WTC11 (cell line): ENCODE data around the gene GJA4. TPM values are rescaled to one million over a fixed set of nuclear protein-coding genes. Genes with fewer than 3 reads are reported as not detected.
A peak's percentile ranks its signal among the peaks of the same experiment; 100 is the strongest.

Source experiments
- ATAC-seq: fragments of 200-7000 bp; cut with Tn5 transposase; 2 replicates; pipeline ENCODE4 v1.10.0; 2021; ENCODE audit warnings: mild to moderate bottlenecking, moderate library complexity
- CTCF ChIA-PET: fragments of 300-600 bp; sonication (Branson Sonifier 250); formaldehyde crosslinking; loops from one replicate; lab custom pipeline; 2021; ENCODE audit warnings: antibody characterized with exemption; lab: Charles Lee
- POLR2A ChIA-PET: fragments of 350-600 bp; sonication (Branson Sonifier 250); formaldehyde crosslinking; loops from one replicate; lab custom pipeline; 2021; ENCODE audit warnings: antibody characterized with exemption; lab: Charles Lee
- DNase-seq: peaks from one replicate; pipeline ENCODE4 v3.0.0; 2021; ENCODE audit warnings: low spot score
- H3K27ac Mint-ChIP-seq: 2 replicates; pipeline ENCODE4 v1.8.0; 2021; ENCODE audit warnings: mixed read lengths
- H3K27me3 Mint-ChIP-seq: 2 replicates; pipeline ENCODE4 v1.8.0; 2021; ENCODE audit warnings: low read depth, mild to moderate bottlenecking, moderate library complexity, mixed read lengths
- H3K36me3 Mint-ChIP-seq: 2 replicates; pipeline ENCODE4 v1.8.0; 2021; ENCODE audit warnings: mixed read lengths
- H3K4me1 Mint-ChIP-seq: 2 replicates; pipeline ENCODE4 v1.8.0; 2022; ENCODE audit warnings: mixed read lengths
- H3K4me3 Mint-ChIP-seq: 2 replicates; pipeline ENCODE4 v1.8.0; 2021; ENCODE audit warnings: mild to moderate bottlenecking, moderate library complexity, mixed read lengths
- H3K9me3 Mint-ChIP-seq: 2 replicates; pipeline ENCODE4 v1.8.0; 2021; ENCODE audit warnings: mixed read lengths
- AFF4 ChIP-seq: sonication (generic); formaldehyde crosslinking; IDR thresholded peaks from 2 replicates; pipeline ENCODE4 v1.8.1; 2023; ENCODE audit warnings: mild to moderate bottlenecking, missing genetic modification reagents, borderline replicate concordance
- ATF1 ChIP-seq: sonication (generic); formaldehyde crosslinking; IDR thresholded peaks from 2 replicates; pipeline ENCODE4 v1.8.1; 2023; ENCODE audit warnings: mild to moderate bottlenecking, moderate library complexity, missing genetic modification reagents
- CTCF ChIP-seq: fragments of 200-600 bp; IDR thresholded peaks from 2 replicates; pipeline ENCODE4 v1.8.0; 2022; ENCODE audit warnings: antibody characterized with exemption
- EMX1 ChIP-seq: fragments of 250-450 bp; sonication (Bioruptor Pico); IDR thresholded peaks from 2 replicates; pipeline ENCODE4 v1.8.0; 2021; ENCODE audit warnings: mild to moderate bottlenecking
- GABPB1 ChIP-seq: sonication (generic); formaldehyde crosslinking; IDR thresholded peaks from 2 replicates; pipeline ENCODE4 v1.8.1; 2023; ENCODE audit warnings: mild to moderate bottlenecking, missing genetic modification reagents
- GRHL2 ChIP-seq: fragments of 250-450 bp; sonication (Bioruptor Pico); IDR thresholded peaks from 2 replicates; pipeline ENCODE4 v1.8.0; 2022; ENCODE audit warnings: mild to moderate bottlenecking, moderate library complexity; ENCODE audit not compliant: insufficient replicate concordance, severe bottlenecking
- JAZF1 ChIP-seq: fragments of 250-450 bp; sonication (Bioruptor Pico); IDR thresholded peaks from 2 replicates; pipeline ENCODE4 v1.9.0; 2021; ENCODE audit warnings: moderate library complexity, mild to moderate bottlenecking, inconsistent platforms
- NFATC4 ChIP-seq: fragments of 250-450 bp; sonication (Bioruptor Pico); IDR thresholded peaks from 2 replicates; pipeline ENCODE4 v1.9.0; 2021; ENCODE audit warnings: mild to moderate bottlenecking
- NR1H2 ChIP-seq: sonication (generic); formaldehyde crosslinking; IDR thresholded peaks from 2 replicates; pipeline ENCODE4 v1.9.0; 2021; ENCODE audit warnings: mild to moderate bottlenecking, moderate library complexity, missing genetic modification reagents
- SP1 ChIP-seq: sonication (generic); formaldehyde crosslinking; conservative IDR thresholded peaks from 2 replicates; pipeline ENCODE4 v1.8.1; 2022; ENCODE audit warnings: missing genetic modification reagents
- ZNF121 ChIP-seq: sonication (generic); formaldehyde crosslinking; IDR thresholded peaks from 2 replicates; pipeline ENCODE4 v1.8.0; 2023; ENCODE audit warnings: missing genetic modification reagents
- ZNF317 ChIP-seq: sonication (generic); formaldehyde crosslinking; IDR thresholded peaks from 2 replicates; pipeline ENCODE4 v1.8.1; 2023; ENCODE audit warnings: low read depth, mild to moderate bottlenecking, moderate library complexity, missing genetic modification reagents, borderline replicate concordance
- ZNF416 ChIP-seq: fragments of 250-450 bp; sonication (Bioruptor Pico); IDR thresholded peaks from 2 replicates; pipeline ENCODE4 v1.9.0; 2021; ENCODE audit warnings: mild to moderate bottlenecking, inconsistent platforms
- total RNA-seq: library from RNA; stranded (reverse); gene quantifications from 3 replicates; pipeline ENCODE4 v1.2.3, GENCODE V29; 2021
- TF ChIP-seq, protein P1 (sequence below): fragments of 250-450 bp; sonication (Bioruptor Pico); IDR thresholded peaks from 2 replicates; pipeline ENCODE4 v1.9.0; 2021; ENCODE audit warnings: moderate library complexity, mild to moderate bottlenecking, inconsistent platforms, borderline replicate concordance
- TF ChIP-seq, protein P2 (sequence below): sonication (generic); formaldehyde crosslinking; IDR thresholded peaks from 2 replicates; pipeline ENCODE4 v1.8.1; 2022; ENCODE audit warnings: low read depth, mild to moderate bottlenecking, moderate library complexity, missing genetic modification reagents, borderline replicate concordance
- TF ChIP-seq, protein P3 (sequence below): sonication (generic); formaldehyde crosslinking; IDR thresholded peaks from 2 replicates; pipeline ENCODE4 v1.8.1; 2023; ENCODE audit warnings: mild to moderate bottlenecking, missing genetic modification reagents

The GJA4 gene
- total RNA-seq, 1 experiment from 2014 or later: 1.0 TPM

DNA sequence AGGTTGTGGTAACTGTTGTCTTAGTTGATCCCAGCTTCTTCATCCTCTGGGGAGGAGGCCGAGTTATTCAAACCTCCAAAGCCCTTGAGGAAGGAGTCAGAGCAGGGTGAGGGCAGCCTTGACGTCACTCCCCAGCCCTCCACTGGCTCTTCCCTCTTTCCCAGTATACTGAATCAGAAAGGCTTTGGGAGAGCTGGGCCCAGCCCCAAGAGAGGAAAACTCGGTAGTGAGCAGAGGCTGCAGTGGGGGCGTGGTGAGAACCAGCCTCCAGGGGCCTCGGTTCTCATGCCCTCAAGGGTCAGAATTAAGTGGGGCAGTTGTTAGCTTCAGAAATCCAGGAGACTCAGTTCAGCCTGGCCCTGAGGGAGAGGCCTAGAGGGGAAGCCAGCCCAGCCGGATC lies 1.8 kb upstream of the GJA4 start:
- ATAC-seq: no peak
- no peak for TF ChIP-seq NR1H2
- TF ChIP-seq ZNF121 (CRISPR knock-in tag): no peak
- TF ChIP-seq ATF1 (CRISPR knock-in tag): no peak
- no peak for TF ChIP-seq GRHL2 (CRISPR knock-in tag)
- TF ChIP-seq, protein P1, sequence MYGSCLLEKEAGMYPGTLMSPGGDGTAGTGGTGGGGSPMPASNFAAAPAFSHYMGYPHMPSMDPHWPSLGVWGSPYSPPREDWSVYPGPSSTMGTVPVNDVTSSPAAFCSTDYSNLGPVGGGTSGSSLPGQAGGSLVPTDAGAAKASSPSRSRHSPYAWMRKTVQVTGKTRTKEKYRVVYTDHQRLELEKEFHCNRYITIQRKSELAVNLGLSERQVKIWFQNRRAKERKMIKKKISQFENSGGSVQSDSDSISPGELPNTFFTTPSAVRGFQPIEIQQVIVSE (CRISPR knock-in tag): no peak
- no peak for TF ChIP-seq JAZF1 (CRISPR knock-in tag)
- TF ChIP-seq, protein P2, sequence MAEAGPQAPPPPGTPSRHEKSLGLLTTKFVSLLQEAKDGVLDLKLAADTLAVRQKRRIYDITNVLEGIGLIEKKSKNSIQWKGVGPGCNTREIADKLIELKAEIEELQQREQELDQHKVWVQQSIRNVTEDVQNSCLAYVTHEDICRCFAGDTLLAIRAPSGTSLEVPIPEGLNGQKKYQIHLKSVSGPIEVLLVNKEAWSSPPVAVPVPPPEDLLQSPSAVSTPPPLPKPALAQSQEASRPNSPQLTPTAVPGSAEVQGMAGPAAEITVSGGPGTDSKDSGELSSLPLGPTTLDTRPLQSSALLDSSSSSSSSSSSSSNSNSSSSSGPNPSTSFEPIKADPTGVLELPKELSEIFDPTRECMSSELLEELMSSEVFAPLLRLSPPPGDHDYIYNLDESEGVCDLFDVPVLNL (CRISPR knock-in tag): no peak
- no peak for TF ChIP-seq GABPB1 (CRISPR knock-in tag)
- no peaks in the 10 kb centered on the region for H3K36me3 Mint-ChIP-seq
- no peaks in the 10 kb centered on the region for H3K9me3 Mint-ChIP-seq
- POLR2A ChIA-PET: no interaction called here
- no peak for DNase-seq
- H3K4me1 Mint-ChIP-seq: peaks cover 9% of the 10 kb centered on the region; the same call in 1 of the 2 replicates
- peaks cover 24% of the 10 kb centered on the region for H3K27me3 Mint-ChIP-seq
- no peak overlapping the region for H3K4me3 Mint-ChIP-seq
- H3K27ac Mint-ChIP-seq: no peak overlapping the region
- CTCF ChIA-PET: interaction anchor here (1.2 to 5.2 kb wide), 2 partner anchors 14 to 61 kb away, joined by 3 to 45 read pairs; no protein-coding TSS in a partner anchor

- ChIA-PET CTCF (interaction anchor here (1.2 to 5.2 kb wide), 2 partner anchors 60 to 67 kb away, joined by 5 to 45 read pairs; partner anchors contain the start of gene SMIM12), POLR2A (no interaction called here)
- peak; percentile 13 for ATAC-seq
- TF ChIP-seq AFF4 (CRISPR knock-in tag) (no peak), ZNF317 (no peak), ZNF121 (CRISPR knock-in tag) (peak; percentile 63; the same call in 1 of the 2 replicates)
- TF ChIP-seq, protein P3, sequence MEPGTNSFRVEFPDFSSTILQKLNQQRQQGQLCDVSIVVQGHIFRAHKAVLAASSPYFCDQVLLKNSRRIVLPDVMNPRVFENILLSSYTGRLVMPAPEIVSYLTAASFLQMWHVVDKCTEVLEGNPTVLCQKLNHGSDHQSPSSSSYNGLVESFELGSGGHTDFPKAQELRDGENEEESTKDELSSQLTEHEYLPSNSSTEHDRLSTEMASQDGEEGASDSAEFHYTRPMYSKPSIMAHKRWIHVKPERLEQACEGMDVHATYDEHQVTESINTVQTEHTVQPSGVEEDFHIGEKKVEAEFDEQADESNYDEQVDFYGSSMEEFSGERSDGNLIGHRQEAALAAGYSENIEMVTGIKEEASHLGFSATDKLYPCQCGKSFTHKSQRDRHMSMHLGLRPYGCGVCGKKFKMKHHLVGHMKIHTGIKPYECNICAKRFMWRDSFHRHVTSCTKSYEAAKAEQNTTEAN: no peak
- Mint-ChIP-seq H3K4me1 (peaks cover 19% of the 10 kb centered on the region), H3K27ac (no peak overlapping the region), H3K27me3 (peaks cover 27% of the 10 kb centered on the region), H3K4me3 (peak overlapping the region; percentile 70), H3K36me3 (no peaks in the 10 kb centered on the region), H3K9me3 (no peaks in the 10 kb centered on the region)
- no peak for DNase-seq
Measured at GRCh38 chr1:34792424-34792823, 375 bp upstream of the GJA4 start.

DNA sequence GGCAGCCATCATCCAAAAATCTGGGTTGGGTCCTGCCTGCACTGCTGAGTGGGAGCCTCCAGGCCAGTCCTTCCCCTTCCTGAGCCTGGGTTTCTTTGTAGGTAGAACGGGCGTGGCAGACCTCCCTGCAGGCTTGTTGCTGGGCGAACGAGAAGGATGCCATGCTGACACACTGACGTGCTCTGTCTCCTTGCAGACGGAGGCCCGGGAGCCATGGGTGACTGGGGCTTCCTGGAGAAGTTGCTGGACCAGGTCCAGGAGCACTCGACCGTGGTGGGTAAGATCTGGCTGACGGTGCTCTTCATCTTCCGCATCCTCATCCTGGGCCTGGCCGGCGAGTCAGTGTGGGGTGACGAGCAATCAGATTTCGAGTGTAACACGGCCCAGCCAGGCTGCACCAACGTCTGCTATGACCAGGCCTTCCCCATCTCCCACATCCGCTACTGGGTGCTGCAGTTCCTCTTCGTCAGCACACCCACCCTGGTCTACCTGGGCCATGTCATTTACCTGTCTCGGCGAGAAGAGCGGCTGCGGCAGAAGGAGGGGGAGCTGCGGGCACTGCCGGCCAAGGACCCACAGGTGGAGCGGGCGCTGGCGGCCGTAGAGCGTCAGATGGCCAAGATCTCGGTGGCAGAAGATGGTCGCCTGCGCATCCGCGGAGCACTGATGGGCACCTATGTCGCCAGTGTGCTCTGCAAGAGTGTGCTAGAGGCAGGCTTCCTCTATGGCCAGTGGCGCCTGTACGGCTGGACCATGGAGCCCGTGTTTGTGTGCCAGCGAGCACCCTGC lies 1.4 kb downstream of the GJA4 start:
- no peak overlapping the region for H3K27ac Mint-ChIP-seq
- H3K27me3 Mint-ChIP-seq: peaks cover 27% of the 10 kb centered on the region
- H3K9me3 Mint-ChIP-seq: no peaks in the 10 kb centered on the region
- peaks cover 17% of the 10 kb centered on the region for H3K4me1 Mint-ChIP-seq
- ChIA-PET CTCF (interaction anchor here (5.2 kb wide), 1 partner anchor 58 kb away, joined by 45 read pairs; no protein-coding TSS in a partner anchor), POLR2A (no interaction called here)
- DNase-seq: no peak
- TF ChIP-seq ZNF416 (CRISPR knock-in tag) (no peak), SP1 (CRISPR knock-in tag) (no peak), NFATC4 (CRISPR knock-in tag) (no peak), EMX1 (CRISPR knock-in tag) (no peak), CTCF (no peak)
- TF ChIP-seq, all 79 proteins: peak for 0
- no peak for ATAC-seq
- no peak overlapping the region for H3K4me3 Mint-ChIP-seq
- H3K36me3 Mint-ChIP-seq: no peaks in the 10 kb centered on the region
